ENCODE measurements around the gene SARS2.
A peak's percentile ranks its signal among the peaks of the same experiment; 100 is the strongest.
"Not testable (repeated sequence)": the region's sequence is repeated elsewhere in the genome, so short reads cannot be mapped to it uniquely, and the experiment has no call there.

Gene SARS2

GRCh38 chr19:38892841-38893240 lies 37.7 kb downstream of the SARS2 start:
- no peak for DNase-seq (ENCODE audit: low read depth)

GRCh38 chr19:38891771-38892170 lies 38.8 kb downstream of the SARS2 start:
- DNase-seq (ENCODE audit: low read depth) = no peak

GRCh38 chr19:38890686-38891085 lies 39.9 kb downstream of the SARS2 start:
- DNase-seq (ENCODE audit: low read depth) = no peak

GRCh38 chr19:38889803-38890202 lies 40.8 kb downstream of the SARS2 start:
- DNase-seq (ENCODE audit: low read depth) = no peak

- no peak for DNase-seq (ENCODE audit: low read depth)
Observed at GRCh38 chr19:38888876-38889275, 41.7 kb downstream of the SARS2 start.

GRCh38 chr19:38884691-38885090 lies 45.9 kb downstream of the SARS2 start:
- DNase-seq (ENCODE audit: low read depth) = not testable (repeated sequence)

- no peak for DNase-seq (ENCODE audit: low read depth)
Observed at GRCh38 chr19:38883286-38883685, 47.3 kb downstream of the SARS2 start.

GRCh38 chr19:38880882-38881609 lies 49.5 kb downstream of the SARS2 start:
- DNase-seq (ENCODE audit: low read depth) = no peak

GRCh38 chr19:38880076-38880881 lies 50.3 kb downstream of the SARS2 start:
- DNase-seq (ENCODE audit: low read depth) = no peak

GRCh38 chr19:38879400-38879751 lies 51.2 kb downstream of the SARS2 start:
- no peak for DNase-seq (ENCODE audit: low read depth)

- DNase-seq (ENCODE audit: low read depth) = no peak
Observed at GRCh38 chr19:38878575-38879399, 51.8 kb downstream of the SARS2 start.

- peak; percentile 64 for DNase-seq (ENCODE audit: low read depth)
Observed at GRCh38 chr19:38877781-38878574, 52.6 kb downstream of the SARS2 start, which contains the start of gene RINL. Gene RINL, minus strand, starts transcription at chr19:38878275. Its CDS starts 1,533 bp downstream, at chr19:38876742.

- DNase-seq (ENCODE audit: low read depth) = no peak
Observed at GRCh38 chr19:38875656-38876395, 54.7 kb downstream of the SARS2 start.

- not testable (repeated sequence) for DNase-seq (ENCODE audit: low read depth)
Observed at GRCh38 chr19:38873400-38873799, 57.2 kb downstream of the SARS2 start.

GRCh38 chr19:38870612-38871011 lies 60.0 kb downstream of the SARS2 start:
- DNase-seq (ENCODE audit: low read depth) = no peak

GRCh38 chr19:38869836-38870607 lies 60.5 kb downstream of the SARS2 start:
- DNase-seq (ENCODE audit: low read depth) = peak; percentile 90

- no peak for DNase-seq (ENCODE audit: low read depth)
Observed at GRCh38 chr19:38869160-38869835, 61.3 kb downstream of the SARS2 start.

GRCh38 chr19:38868551-38868950 lies 62.0 kb downstream of the SARS2 start:
- DNase-seq (ENCODE audit: low read depth) = no peak

GRCh38 chr19:38867171-38867780 lies 63.3 kb downstream of the SARS2 start:
- DNase-seq (ENCODE audit: low read depth) = no peak
